K562 (cell line): Measurements from ENCODE around the gene VEGFA. TPM values are rescaled to one million over a fixed set of nuclear protein-coding genes. Genes with fewer than 3 reads are reported as not detected.

Experiments used
- ATAC-seq: fragments of 200-7000 bp; cut with Tn5 transposase; 3 replicates; pipeline ENCODE4 v1.9.1; 2020; ENCODE audit warnings: moderate library complexity
- BruUV-seq: library from RNA; stranded (reverse); fragments of 400-500 nt; replicated peaks from 2 replicates; lab custom pipeline; 2021; lab: Mats Ljungman, UMichigan
- CTCF ChIA-PET: fragments of 300-600 bp; formaldehyde crosslinking; extraction: SDS; loops from one replicate; lab custom pipeline; 2021; ENCODE audit warnings: low intra/inter-chr PET ratio; lab: Yijun Ruan, JAX
- POLR2A ChIA-PET: fragments of 300-600, 350-650 bp; sonication (Branson Sonifier 250); formaldehyde crosslinking; extraction: SDS; loops from one replicate; lab custom pipeline; 2021; ENCODE audit warnings: antibody characterized with exemption, inconsistent platforms; lab: Yijun Ruan, JAX
- DNase-seq, 4 experiments: peaks; one replicate each; pipeline versions ENCODE4 v3.0.0 to v3.0.0-alpha.2; 2011 to 2018; ENCODE audit warnings: low spot score in 3 of 4, mixed read lengths in 3 of 4; ENCODE audit errors: extremely low read depth in 1 of 4
- FAIRE-seq: peaks from 2 replicates; lab custom pipeline; 2011; peaks lifted over from hg19 to GRCh38; lab: Jason Lieb, UNC
- H2AFZ ChIP-seq: 2 replicates; pipeline ENCODE4 v1.6.0; 2011; ENCODE audit warnings: low read depth, low read length, control low read depth, inconsistent platforms
- H3K27ac ChIP-seq: fragments of 200-600 bp; 3 replicates; pipeline ENCODE4 v1.8.0; 2011; ENCODE audit warnings: low read depth, mild to moderate bottlenecking, control low read depth, inconsistent platforms, low read length, moderate library complexity, mixed read lengths; ENCODE audit errors: extremely low read depth
- H3K27me3 ChIP-seq, 2 experiments: fragments of 300-600 bp in 1 of 2; 2 replicates in 1 of 2; 3 replicates in 1 of 2; pipeline versions ENCODE4 v1.6.0 to v1.8.0; 2011; ENCODE audit warnings: inconsistent platforms in 2 of 2, low read length in 2 of 2, mild to moderate bottlenecking in 1 of 2, mixed read lengths in 1 of 2, moderate library complexity in 1 of 2; ENCODE audit not compliant: control insufficient read depth in 2 of 2, insufficient read depth in 2 of 2
- H3K36me3 ChIP-seq: fragments of 300-600 bp; 3 replicates; pipeline ENCODE4 v1.8.0; 2011; ENCODE audit warnings: mild to moderate bottlenecking, low read length, inconsistent platforms; ENCODE audit not compliant: control insufficient read depth, insufficient read depth
- H3K4me1 ChIP-seq, 2 experiments: fragments of 200-600 bp in 1 of 2; replicated peaks in 1 of 2; 2 replicates in 1 of 2; 3 replicates in 1 of 2; pipeline versions ENCODE4 v1.5.1 to v1.8.0; 2011; ENCODE audit warnings: inconsistent platforms in 2 of 2, low read length in 2 of 2, mild to moderate bottlenecking in 1 of 2, mixed read lengths in 1 of 2, moderate library complexity in 1 of 2; ENCODE audit not compliant: control insufficient read depth in 2 of 2, insufficient read depth in 2 of 2
- H3K4me2 ChIP-seq: 2 replicates; pipeline ENCODE4 v1.6.1; 2011; ENCODE audit warnings: low read length, control low read depth, inconsistent platforms, mixed read lengths; ENCODE audit not compliant: insufficient read depth
- H3K4me3 ChIP-seq: fragments of 200-600 bp; sonication (generic), shearing (Covaris generic); 2 replicates; pipeline ENCODE4 v1.5.1; 2016; ENCODE audit warnings: control low read depth, inconsistent platforms
- H3K79me2 ChIP-seq: fragments of 200-600 bp; 3 replicates; pipeline ENCODE4 v1.8.0; 2011; ENCODE audit warnings: low read length, inconsistent platforms; ENCODE audit not compliant: control insufficient read depth, insufficient read depth
- H3K9ac ChIP-seq, 2 experiments: 2 replicates each; pipeline versions ENCODE4 v1.6.0 to v1.6.1; 2011; ENCODE audit warnings: low read depth in 2 of 2, low read length in 2 of 2, control low read depth in 1 of 2, inconsistent platforms in 1 of 2, mild to moderate bottlenecking in 1 of 2, mixed read lengths in 1 of 2; ENCODE audit not compliant: insufficient read depth in 1 of 2
- H3K9me1 ChIP-seq: one replicate; pipeline ENCODE4 v1.6.0; 2011; ENCODE audit warnings: inconsistent platforms, mild to moderate bottlenecking, low read length, moderate library complexity; ENCODE audit not compliant: control insufficient read depth, insufficient read depth
- H3K9me3 ChIP-seq: replicated peaks from 2 replicates; pipeline ENCODE4 v1.5.1; 2011; ENCODE audit warnings: low read depth, low read length, inconsistent platforms; ENCODE audit not compliant: control insufficient read depth, insufficient read depth
- H4K20me1 ChIP-seq: replicated peaks from 2 replicates; pipeline ENCODE4 v1.6.1; 2011; ENCODE audit warnings: low read length, inconsistent platforms, mixed read lengths; ENCODE audit not compliant: control insufficient read depth, insufficient read depth
- CEBPG ChIP-seq, 3 experiments: fragments of 200-800 bp in 1 of 3; sonication (Bioruptor generic) in 1 of 3; sonication (generic) in 1 of 3; formaldehyde crosslinking in 1 of 3; IDR thresholded peaks in 2 of 3; conservative IDR thresholded peaks in 1 of 3; 2 replicates each; pipeline versions ENCODE4 v1.6.1 to v1.8.0; 2016 to 2022; ENCODE audit warnings: missing compliant biosample characterization in 2 of 3, missing genetic modification characterization in 2 of 3, mild to moderate bottlenecking in 1 of 3, missing genetic modification reagents in 1 of 3
- ELF1 ChIP-seq: fragments of 200-800 bp; sonication (Bioruptor generic); IDR thresholded peaks from 2 replicates; pipeline ENCODE4 v1.6.1; 2016; ENCODE audit warnings: missing genetic modification characterization, missing compliant biosample characterization
- POLR2AphosphoS5 ChIP-seq: IDR thresholded peaks from 2 replicates; pipeline ENCODE4 v1.6.1; 2011; ENCODE audit warnings: mild to moderate bottlenecking, low read depth, low read length, moderate library complexity; ENCODE audit not compliant: control insufficient read depth, insufficient read depth
- SIN3A ChIP-seq, 2 experiments: fragments of 150-350 bp in 1 of 2; IDR thresholded peaks; 2 replicates each; pipeline ENCODE4 v1.6.1; 2011 to 2016; ENCODE audit warnings: borderline replicate concordance in 2 of 2, low read depth in 2 of 2, low read length in 2 of 2, mild to moderate bottlenecking in 2 of 2, moderate library complexity in 2 of 2; ENCODE audit not compliant: control insufficient read depth in 1 of 2
- ZFP1 ChIP-seq: fragments of 450-650 bp; formaldehyde crosslinking; IDR thresholded peaks from 2 replicates; pipeline ENCODE4 v1.4.0; 2020; ENCODE audit warnings: mild to moderate bottlenecking, mixed read lengths
- ZNF311 ChIP-seq: fragments of 250-450 bp; sonication (Bioruptor Pico); IDR thresholded peaks from 2 replicates; pipeline ENCODE4 v1.4.0; 2020; ENCODE audit warnings: mild to moderate bottlenecking, moderate library complexity
- ZNF589 ChIP-seq: fragments of 200-800 bp; sonication (Bioruptor generic); IDR thresholded peaks from 2 replicates; pipeline ENCODE4 v1.6.1; 2016; ENCODE audit warnings: low read depth, missing genetic modification characterization, missing compliant biosample characterization
- ZNF717 ChIP-seq: fragments of 250-450 bp; sonication (Bioruptor Pico); IDR thresholded peaks from 2 replicates; pipeline ENCODE4 v1.5.0; 2021
- WGBS: fragments of 100-300 bp; shearing (Covaris generic); methylation state at CpG from one replicate; pipeline ENCODE4 v1.1.6; 2016; ENCODE audit warnings: low coverage, mixed read lengths; ENCODE audit not compliant: insufficient coverage; ENCODE audit errors: missing lambda C conversion rate; 5-methylcytosine and 5-hydroxymethylcytosine counted together
- in situ Hi-C: fragments of 300-500 bp; cut with MboI; formaldehyde crosslinking; loops from 4 replicates; pipeline ENCODE4 v1.15.0; 2018; ENCODE audit warnings: inconsistent platforms, mixed read lengths
- intact Hi-C: fragments of 100-400 bp; cut with micrococcal nuclease; formaldehyde crosslinking; loops from 2 replicates; pipeline ENCODE4 v1.14.2; 2022
- polyA plus RNA-seq, 8 experiments: library from polyadenylated mRNA; depleted of rRNA in 4 of 8; stranded (reverse) in 5 of 8; unstranded in 3 of 8; fragments of >200 nt; fragmentation: Nextera tagmentation in 2 of 8; fragmentation: Illumina TruSeq in 1 of 8; extraction: Ambion mirVana in 2 of 8; extraction: Trizol in 1 of 8; gene quantifications; 2 replicates each; pipeline versions ENCODE4 v1.2.1 to v1.2.3, GENCODE V29; 2011 to 2014; ENCODE audit warnings: inconsistent platforms in 1 of 8, missing spikeins in 1 of 8
- total RNA-seq, 7 experiments: library from RNA; depleted of rRNA in 6 of 7; stranded (reverse); fragments of >200 nt in 6 of 7; fragmentation: Illumina TruSeq in 2 of 7; extraction: Trizol in 2 of 7; gene quantifications; 2 replicates each; pipeline versions ENCODE4 v1.2.1 to v1.2.3, GENCODE V29; 2011 to 2021; ENCODE audit warnings: low replicate concordance in 1 of 7
- TF ChIP-seq, protein P1 (sequence below): fragments of 250-450 bp; sonication (Bioruptor Pico); IDR thresholded peaks from 2 replicates; pipeline ENCODE4 v1.8.0; 2021; ENCODE audit warnings: moderate library complexity, mild to moderate bottlenecking, inconsistent platforms

VEGFA gene
- total and polyA plus RNA-seq, 9 of the 15 experiments (the other 6 are each of a cell fraction or from before 2014, with no cell fraction given): 14.0 to 271 (median 124) TPM

DNA sequence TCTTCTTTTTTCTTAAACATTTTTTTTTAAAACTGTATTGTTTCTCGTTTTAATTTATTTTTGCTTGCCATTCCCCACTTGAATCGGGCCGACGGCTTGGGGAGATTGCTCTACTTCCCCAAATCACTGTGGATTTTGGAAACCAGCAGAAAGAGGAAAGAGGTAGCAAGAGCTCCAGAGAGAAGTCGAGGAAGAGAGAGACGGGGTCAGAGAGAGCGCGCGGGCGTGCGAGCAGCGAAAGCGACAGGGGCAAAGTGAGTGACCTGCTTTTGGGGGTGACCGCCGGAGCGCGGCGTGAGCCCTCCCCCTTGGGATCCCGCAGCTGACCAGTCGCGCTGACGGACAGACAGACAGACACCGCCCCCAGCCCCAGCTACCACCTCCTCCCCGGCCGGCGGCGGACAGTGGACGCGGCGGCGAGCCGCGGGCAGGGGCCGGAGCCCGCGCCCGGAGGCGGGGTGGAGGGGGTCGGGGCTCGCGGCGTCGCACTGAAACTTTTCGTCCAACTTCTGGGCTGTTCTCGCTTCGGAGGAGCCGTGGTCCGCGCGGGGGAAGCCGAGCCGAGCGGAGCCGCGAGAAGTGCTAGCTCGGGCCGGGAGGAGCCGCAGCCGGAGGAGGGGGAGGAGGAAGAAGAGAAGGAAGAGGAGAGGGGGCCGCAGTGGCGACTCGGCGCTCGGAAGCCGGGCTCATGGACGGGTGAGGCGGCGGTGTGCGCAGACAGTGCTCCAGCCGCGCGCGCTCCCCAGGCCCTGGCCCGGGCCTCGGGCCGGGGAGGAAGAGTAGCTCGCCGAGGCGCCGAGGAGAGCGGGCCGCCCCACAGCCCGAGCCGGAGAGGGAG, 580 bp downstream of the VEGFA start:
- intact Hi-C loops (loop anchor here (5.0 kb wide), 1 partner anchor 103 kb away; no protein-coding TSS in a partner anchor), in situ Hi-C loops (loop anchor here (5.0 kb wide), 3 partner anchors 103 to 287 kb away; no protein-coding TSS in a partner anchor)
- FAIRE-seq: no peak
- DNase-seq: peak; percentile 87 to 90 (median 88)
- Histone ChIP-seq H4K20me1 (peaks cover 37% of the 10 kb centered on the region), H3K27me3 (no peaks in the 10 kb centered on the region), H3K79me2 (peaks cover 57% of the 10 kb centered on the region), H3K27ac (peak overlapping the region; percentile 91), H3K9me3 (no peaks in the 10 kb centered on the region), H3K4me1 (peaks cover 27 to 65% of the 10 kb centered on the region in 2 experiments), H3K9me1 (peaks cover 21% of the 10 kb centered on the region), H3K9ac (peak overlapping the region; percentile 97 to 99), H3K4me2 (peak overlapping the region; percentile 98), H3K36me3 (peaks cover 36% of the 10 kb centered on the region), H2AFZ (peak overlapping the region; percentile 79; the same call in 1 of the 2 replicates), H3K4me3 (peak overlapping the region; percentile 97)
- peak; percentile 56 for ATAC-seq
- 1% methylated on average over 51 of the region's 84 CpGs for WGBS
- ChIA-PET CTCF (interaction anchor here (0.7 to 4.4 kb wide), 12 partner anchors 66 to 384 kb away, joined by 3 to 60 read pairs (median 6); no protein-coding TSS in a partner anchor), POLR2A (interaction anchor here (0.5 to 7.0 kb wide), 53 partner anchors 9 to 486 kb away, joined by 3 to 59 read pairs (median 3); partner anchors contain the start of genes GTPBP2, HSP90AB1 and MRPS18A)
- TSS peak; percentile 66 for BruUV-seq
- TF ChIP-seq ELF1 (0 out of 2 replicates have a peak, but pooled peaks have one; percentile 53), CEBPG (CRISPR knock-in tag; IDR thresholded peaks at IDR 0.05) (no peak), CEBPG (tag; conservative IDR thresholded peaks at IDR 0.05 in 1 of 2, IDR thresholded peaks at IDR 0.05 in 1 of 2) (no peak), ZNF717 (CRISPR knock-in tag) (no peak), ZNF311 (CRISPR knock-in tag) (no peak), POLR2AphosphoS5 (peak; percentile 69), ZFP1 (CRISPR knock-in tag) (0 out of 2 replicates have a peak, but pooled peaks have one; percentile 19), SIN3A (IDR thresholded peaks at IDR 0.05; ENCODE audit: borderline replicate concordance in 2 of 2, control insufficient read depth in 1 of 2, low read depth in 2 of 2, low read length in 2 of 2) (peak in 1 of 2 experiments; percentile 42; a peak in 1 of 4 replicates), ZNF589 (CRISPR knock-in tag) (peak; percentile 21; the same call in 1 of the 2 replicates)
- TF ChIP-seq, protein P1, sequence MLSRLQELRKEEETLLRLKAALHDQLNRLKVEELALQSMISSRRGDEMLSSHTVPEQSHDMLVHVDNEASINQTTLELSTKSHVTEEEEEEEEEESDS (CRISPR knock-in tag): no peak
